Esophagus (tissue), 2 donors: ENCODE data around the gene GNAL. TPM values are rescaled to one million over a fixed set of nuclear protein-coding genes. Genes with fewer than 3 reads are reported as not detected.

Experiments used
- H3K27ac ChIP-seq, 2 donors: one replicate each; pipeline ENCODE4 v1.5.1; 2013; ENCODE audit warnings: low read depth in 2 of 2, mild to moderate bottlenecking in 2 of 2, inconsistent platforms in 1 of 2, low read length in 1 of 2, moderate library complexity in 1 of 2
- H3K27me3 ChIP-seq, 2 donors: one replicate each; pipeline ENCODE4 v1.6.1; 2013; ENCODE audit warnings: low read length in 2 of 2, control low read depth in 1 of 2, mild to moderate bottlenecking in 1 of 2; ENCODE audit not compliant: insufficient read depth in 2 of 2, control insufficient read depth in 1 of 2
- H3K36me3 ChIP-seq, 2 donors: one replicate each; pipeline ENCODE4 v1.6.1; 2013; ENCODE audit warnings: low read length in 1 of 2; ENCODE audit not compliant: control insufficient read depth in 2 of 2, insufficient read depth in 2 of 2
- H3K4me1 ChIP-seq, 2 donors: one replicate each; pipeline ENCODE4 v1.6.1; 2013; ENCODE audit warnings: low read length in 1 of 2; ENCODE audit not compliant: control insufficient read depth in 2 of 2, insufficient read depth in 2 of 2
- H3K4me3 ChIP-seq, 2 donors: one replicate each; pipeline ENCODE4 v1.5.1; 2013; ENCODE audit warnings: low read length in 2 of 2, mild to moderate bottlenecking in 2 of 2, low read depth in 1 of 2, moderate library complexity in 1 of 2
- H3K9me3 ChIP-seq, 2 donors: one replicate each; pipeline ENCODE4 v1.6.1; 2013; ENCODE audit warnings: mild to moderate bottlenecking in 2 of 2, low read depth in 1 of 2, low read length in 1 of 2, moderate library complexity in 1 of 2; ENCODE audit not compliant: control insufficient read depth in 2 of 2, insufficient read depth in 1 of 2
- WGBS, 2 donors: extraction: QIAGEN DNeasy Blood & Tissue Kit; methylation state at CpG; one replicate each; pipeline ENCODE4 v1.1.7; 2013; 5-methylcytosine and 5-hydroxymethylcytosine counted together
- polyA plus RNA-seq, 2 donors: library from polyadenylated mRNA; stranded (reverse); fragments of 200-250 nt; gene quantifications; one replicate each; pipeline ENCODE4 v1.2.3, GENCODE V29; 2013
- donor health status: healthy with polysubstance abuse.
- donor health status: Bipolar disorder and iron deficiency.

Gene GNAL
- polyA plus RNA-seq, 2 donors: 1.6 to 2.1 TPM

DNA sequence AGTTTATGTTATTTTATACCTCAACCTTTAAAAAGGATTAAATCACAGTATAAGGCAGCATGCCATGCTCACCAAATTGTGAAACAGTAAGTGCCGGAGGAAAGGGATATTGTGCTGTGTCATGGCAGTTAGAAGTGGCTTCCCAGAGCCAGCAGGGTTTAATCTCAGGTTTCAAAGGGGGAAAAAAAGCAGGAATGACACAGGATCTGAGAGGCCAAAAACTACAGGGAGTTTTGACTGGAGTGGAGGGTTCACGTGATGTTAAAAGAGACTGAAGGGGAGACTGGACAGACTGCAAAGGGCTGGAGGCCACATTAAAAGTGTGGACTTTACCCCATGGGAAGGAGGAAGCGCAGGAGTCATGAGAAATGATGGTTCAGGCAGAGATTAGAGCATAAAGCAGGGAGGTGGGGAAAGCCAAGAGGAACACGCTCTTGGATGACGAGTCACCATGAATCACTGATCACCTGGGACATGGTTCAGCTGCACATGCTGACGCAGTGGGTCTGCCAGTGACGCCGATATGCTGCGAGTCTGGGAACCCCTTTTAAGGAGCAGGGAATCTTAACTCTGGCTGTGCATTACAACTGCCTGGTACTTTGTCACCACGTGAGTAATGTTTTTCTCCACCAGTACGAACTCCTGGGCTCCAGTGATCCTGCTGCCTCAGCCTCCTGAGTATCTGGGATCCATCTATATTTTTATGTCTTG, 168.3 kb downstream of the GNAL start:
- Histone ChIP-seq H3K27me3 (no peaks in the 10 kb centered on the region), H3K27ac (peak overlapping the region; percentile 76 to 80), H3K36me3 (no peaks in the 10 kb centered on the region), H3K9me3 (no peaks in the 10 kb centered on the region), H3K4me3 (no peak overlapping the region), H3K4me1 (peaks cover 7 to 21% of the 10 kb centered on the region in 2 donors)
- 25 to 27% methylated on average over 11 of the region's 11 CpGs for WGBS, 2 donors

DNA sequence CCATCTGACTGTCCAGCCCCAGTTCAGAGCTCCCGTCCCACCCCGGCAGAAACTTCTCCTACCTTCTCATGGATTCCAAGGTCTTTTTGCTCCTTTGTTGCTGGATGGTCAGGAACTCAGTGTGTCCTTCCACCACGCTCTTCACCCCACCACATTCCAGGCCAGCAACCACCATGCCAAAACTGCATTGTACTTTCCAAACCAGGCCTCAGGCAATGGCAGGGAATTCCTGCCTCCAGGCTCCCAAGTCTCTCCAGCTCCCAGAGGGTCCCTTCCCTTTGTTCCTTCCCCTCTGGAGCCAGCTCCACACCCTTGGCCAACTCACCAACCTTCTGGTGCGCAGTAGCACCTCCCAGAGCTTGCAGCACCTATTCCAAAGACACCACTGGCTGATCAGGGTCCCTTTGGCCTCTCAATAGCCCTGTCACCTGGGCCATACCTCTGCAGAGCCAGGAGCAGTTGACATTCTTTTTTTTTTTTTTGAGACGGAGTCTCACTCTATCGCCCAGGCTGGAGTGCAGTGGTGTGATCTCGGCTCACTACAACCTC, 170.3 kb downstream of the GNAL start:
- Histone ChIP-seq H3K27me3 (no peaks in the 10 kb centered on the region), H3K9me3 (no peaks in the 10 kb centered on the region), H3K4me1 (peaks cover 7 to 20% of the 10 kb centered on the region in 2 donors), H3K36me3 (no peaks in the 10 kb centered on the region), H3K27ac (no peak overlapping the region), H3K4me3 (no peak overlapping the region)
- 87 to 89% methylated on average over 7 of the region's 7 CpGs for WGBS, 2 donors

DNA sequence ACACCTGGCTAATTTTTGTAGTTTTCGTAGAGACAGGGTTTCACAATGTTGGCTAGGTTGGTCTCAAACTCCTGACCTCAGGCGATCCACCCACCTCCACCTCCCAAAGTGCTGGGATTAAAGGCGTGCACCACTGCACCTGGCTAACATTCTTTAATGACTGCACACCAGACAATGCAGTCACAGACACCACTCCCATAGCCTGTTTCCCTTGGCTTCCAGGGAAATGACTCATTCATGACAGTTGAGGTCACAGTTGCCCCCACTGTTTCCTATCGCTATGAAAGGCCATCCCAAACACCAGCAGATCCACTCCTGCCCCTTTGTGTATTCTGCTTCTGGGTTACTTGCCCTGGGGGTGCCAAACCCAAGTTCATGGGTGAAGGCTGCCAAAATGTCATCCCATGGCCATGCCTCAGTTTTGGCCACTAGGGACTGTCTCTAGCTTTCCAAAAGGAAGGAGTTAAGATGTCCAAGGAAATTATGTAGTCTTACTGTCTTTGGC, 170.9 kb downstream of the GNAL start:
- no peaks in the 10 kb centered on the region for H3K9me3 ChIP-seq
- 46 to 48% methylated on average over 4 of the region's 4 CpGs for WGBS, 2 donors
- peaks cover 7 to 20% of the 10 kb centered on the region in 2 donors for H3K4me1 ChIP-seq
- H3K36me3 ChIP-seq: no peaks in the 10 kb centered on the region
- no peaks in the 10 kb centered on the region for H3K27me3 ChIP-seq
- H3K27ac ChIP-seq: no peak overlapping the region
- H3K4me3 ChIP-seq: no peak overlapping the region

DNA sequence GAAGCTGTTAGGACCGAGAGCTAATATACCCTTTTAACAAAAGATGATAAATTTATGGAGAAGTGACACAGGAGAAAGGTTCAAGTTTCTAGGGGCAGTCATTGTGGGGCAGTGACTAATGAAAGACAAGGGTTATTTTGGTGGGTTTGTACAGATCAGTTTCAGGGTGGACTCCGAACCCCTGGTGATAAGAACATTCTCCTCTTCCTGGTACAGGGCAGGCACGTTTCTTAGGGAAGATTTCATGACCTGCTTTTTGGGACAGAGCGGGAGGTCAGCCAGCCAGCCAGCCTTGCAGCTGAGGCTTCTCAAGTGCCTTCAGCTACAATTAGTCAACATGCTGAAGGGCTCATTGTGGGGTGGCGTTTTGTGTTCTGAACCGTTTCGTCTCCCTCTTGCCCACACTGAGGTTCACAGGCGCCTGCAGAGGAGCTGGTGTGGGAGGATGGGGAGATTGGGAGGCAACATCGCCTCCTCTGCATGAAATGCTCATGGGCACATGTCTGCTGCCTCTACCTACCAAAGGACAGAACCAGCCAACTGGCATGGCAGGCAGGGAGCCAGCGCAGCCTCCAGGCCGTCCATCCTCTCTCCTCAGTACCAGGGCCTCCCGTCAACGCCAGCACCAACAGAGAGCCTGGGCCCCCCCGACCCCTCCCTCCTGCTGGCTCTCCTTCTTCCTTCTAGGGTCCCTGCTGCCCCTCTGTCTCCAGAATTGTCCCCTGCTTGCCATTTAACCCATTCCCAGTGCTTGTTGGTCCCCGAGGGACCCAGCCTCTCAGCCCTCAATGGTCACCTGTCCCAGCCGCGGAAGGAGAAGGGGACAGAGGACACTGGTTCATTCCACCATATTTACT, 171.8 kb downstream of the GNAL start:
- Histone ChIP-seq H3K4me3 (no peak overlapping the region), H3K4me1 (peaks cover 7 to 20% of the 10 kb centered on the region in 2 donors), H3K36me3 (no peaks in the 10 kb centered on the region), H3K27ac (no peak overlapping the region), H3K27me3 (no peaks in the 10 kb centered on the region), H3K9me3 (no peaks in the 10 kb centered on the region)
- WGBS, 2 donors: 85 to 87% methylated on average over 17 of the region's 17 CpGs

DNA sequence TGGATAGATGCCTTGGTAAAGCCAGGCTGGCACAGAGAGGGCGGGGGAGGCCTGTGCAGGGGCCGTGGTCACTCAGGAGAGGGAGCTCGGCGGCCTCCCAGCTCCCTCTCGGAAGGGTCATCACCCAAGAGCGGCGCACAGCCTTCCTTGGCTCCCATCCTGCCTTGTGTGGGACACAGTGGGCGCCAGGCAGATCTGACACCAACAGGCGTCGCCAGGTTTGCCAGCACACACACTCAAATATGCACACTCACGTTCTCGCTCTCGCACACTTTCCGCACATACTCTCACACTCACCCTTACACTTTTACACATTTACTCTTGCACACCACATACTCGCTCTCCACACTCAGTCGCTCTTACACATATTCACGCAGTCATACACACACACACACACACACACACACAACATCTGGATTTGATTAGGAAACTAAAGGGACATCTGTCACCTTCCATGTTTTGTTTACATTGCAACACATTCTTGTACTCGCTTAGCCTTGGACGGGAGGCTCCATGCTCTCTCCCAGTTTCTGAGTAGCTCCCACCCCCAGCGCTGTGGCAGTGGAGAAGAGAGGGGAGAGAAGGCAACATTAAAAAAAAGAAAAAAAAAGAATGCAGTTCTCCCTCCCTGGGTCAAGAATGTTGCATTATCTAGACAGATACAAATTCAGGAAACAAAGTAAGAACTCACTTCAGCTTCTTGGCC, 172.7 kb downstream of the GNAL start:
- 82 to 85% methylated on average over 19 to 20 of the region's 20 CpGs for WGBS, 2 donors

DNA sequence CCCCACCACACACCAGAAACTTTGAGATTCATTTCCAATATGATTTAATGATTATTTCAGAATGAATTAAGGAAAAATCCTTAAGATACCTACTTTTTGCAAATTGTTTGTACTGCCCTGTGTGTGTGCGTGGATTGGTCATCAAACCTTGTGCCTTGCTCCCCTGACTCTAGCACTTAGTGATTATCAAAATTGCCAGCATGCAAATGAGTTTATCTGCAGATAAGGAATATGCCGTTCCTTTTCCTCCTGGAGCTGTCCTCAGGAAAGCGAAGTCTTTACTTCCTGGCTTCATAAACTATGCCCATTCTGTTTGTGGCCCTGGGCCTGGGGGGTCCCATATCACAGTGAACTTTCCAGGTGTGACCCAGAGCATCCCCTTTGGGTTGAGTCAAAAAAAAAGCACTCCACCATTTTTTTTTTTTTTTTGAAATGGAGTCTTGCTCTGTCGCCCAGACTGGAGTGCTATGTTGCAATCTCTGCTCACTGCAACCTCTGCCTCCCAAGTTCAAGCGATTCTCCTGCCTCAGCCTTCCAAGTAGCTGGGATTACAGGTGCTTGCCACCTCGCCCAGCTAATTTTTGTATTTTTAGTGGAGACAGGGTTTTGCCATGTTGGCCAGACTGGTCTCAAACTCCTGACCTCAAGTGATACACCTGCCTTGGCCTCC, 173.5 kb downstream of the GNAL start:
- Histone ChIP-seq H3K4me3 (no peak overlapping the region), H3K27ac (no peak overlapping the region), H3K4me1 (peaks cover 7 to 12% of the 10 kb centered on the region in 2 donors), H3K9me3 (no peaks in the 10 kb centered on the region), H3K36me3 (no peaks in the 10 kb centered on the region), H3K27me3 (no peaks in the 10 kb centered on the region)
- WGBS, 2 donors: 82 to 85% methylated on average over 6 of the region's 6 CpGs

More for the DNA sequence above, 172.7 kb downstream of the GNAL start:
- peaks cover 7 to 16% of the 10 kb centered on the region in 2 donors for H3K4me1 ChIP-seq
- H3K4me3 ChIP-seq: no peak overlapping the region
- H3K27me3 ChIP-seq: no peaks in the 10 kb centered on the region
- no peaks in the 10 kb centered on the region for H3K9me3 ChIP-seq
- no peaks in the 10 kb centered on the region for H3K36me3 ChIP-seq
- H3K27ac ChIP-seq: no peak overlapping the region

DNA sequence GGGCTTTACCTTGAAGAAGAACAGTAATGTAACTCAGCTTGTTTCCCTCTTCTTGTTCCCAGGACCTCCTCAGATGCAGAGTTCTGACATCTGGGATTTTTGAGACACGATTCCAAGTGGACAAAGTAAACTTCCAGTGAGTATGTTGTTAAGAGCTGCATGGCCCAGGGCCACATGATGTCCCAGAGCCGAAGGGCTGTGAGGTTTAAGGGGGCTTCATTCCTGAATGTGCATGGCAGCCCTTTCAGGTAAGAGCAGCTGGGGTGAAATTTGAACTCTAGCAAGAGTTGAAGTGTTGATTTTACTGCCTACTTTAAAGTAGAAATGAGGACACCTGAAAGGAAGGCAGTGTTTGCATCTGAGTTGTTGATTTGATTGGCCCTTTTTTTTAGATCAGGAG, 175.4 kb downstream of the GNAL start:
- Histone ChIP-seq H3K4me3 (no peak overlapping the region), H3K9me3 (no peaks in the 10 kb centered on the region), H3K27ac (no peak overlapping the region), H3K36me3 (no peaks in the 10 kb centered on the region), H3K4me1 (peaks cover 3 to 8% of the 10 kb centered on the region in 2 donors), H3K27me3 (no peaks in the 10 kb centered on the region)
- 66 to 69% methylated on average over 2 of the region's 2 CpGs for WGBS, 2 donors

DNA sequence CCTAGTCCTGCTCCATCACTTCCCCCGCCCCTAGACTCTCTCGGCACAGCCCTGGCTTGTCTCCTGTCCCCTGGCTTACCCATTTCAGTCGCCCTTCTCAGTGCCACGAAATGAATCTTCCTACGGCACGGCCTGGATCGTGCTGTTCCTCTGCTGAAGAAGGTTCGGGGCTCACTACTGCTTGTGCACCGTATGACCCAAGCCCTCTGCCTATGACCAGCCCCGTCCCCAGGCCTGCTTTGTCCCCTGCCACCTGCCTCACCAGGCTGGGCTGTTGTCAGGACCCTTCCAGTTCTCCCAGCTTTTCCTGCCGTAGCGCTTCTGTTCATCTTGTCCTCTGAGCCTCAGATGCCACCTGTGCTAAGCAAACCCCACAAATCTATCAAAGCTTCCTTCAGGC, 176.0 kb downstream of the GNAL start:
- H3K27ac ChIP-seq: no peak overlapping the region
- no peaks in the 10 kb centered on the region for H3K36me3 ChIP-seq
- H3K4me3 ChIP-seq: no peak overlapping the region
- H3K27me3 ChIP-seq: no peaks in the 10 kb centered on the region
- H3K9me3 ChIP-seq: no peaks in the 10 kb centered on the region
- WGBS, 2 donors: 89 to 91% methylated on average over 12 of the region's 12 CpGs
- H3K4me1 ChIP-seq: peaks cover 1 to 4% of the 10 kb centered on the region in 2 donors

DNA sequence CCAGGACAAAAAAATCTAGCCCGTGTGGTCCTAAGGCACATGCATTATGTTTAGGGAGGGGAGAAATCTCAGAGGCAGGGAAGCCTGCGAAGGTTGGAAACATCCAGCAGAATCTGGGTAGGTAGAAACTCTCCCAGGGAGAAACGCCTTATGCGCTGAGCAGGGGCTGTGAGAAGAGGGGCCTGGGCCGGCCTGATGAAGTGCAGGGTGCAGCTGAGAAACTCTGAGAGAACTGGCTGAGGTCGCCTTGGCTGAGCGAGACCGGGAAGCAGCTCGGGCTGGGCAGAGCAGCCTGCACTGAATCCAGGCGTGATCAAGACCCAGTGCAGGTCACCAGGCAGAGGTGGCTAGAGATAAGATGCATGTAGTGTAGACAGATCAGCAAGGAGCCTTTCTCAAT, 177.3 kb downstream of the GNAL start:
- no peaks in the 10 kb centered on the region for H3K27me3 ChIP-seq
- WGBS, 2 donors: 74 to 84% methylated on average over 10 of the region's 10 CpGs
- no peak overlapping the region for H3K27ac ChIP-seq
- H3K9me3 ChIP-seq: no peaks in the 10 kb centered on the region
- H3K36me3 ChIP-seq: no peaks in the 10 kb centered on the region
- H3K4me1 ChIP-seq: no peaks in the 10 kb centered on the region
- H3K4me3 ChIP-seq: no peak overlapping the region
